ENCODE results near the gene PFDN4.
"Not testable (repeated sequence)": the region's sequence is repeated elsewhere in the genome, so short reads cannot be mapped to it uniquely, and the experiment has no call there.

The PFDN4 gene

GRCh38 chr20:54220722-54221121, 12.8 kb downstream of the PFDN4 start:
- DNase-seq (ENCODE audit: low spot score): no peak
- no peak for TF ChIP-seq CTCF (IDR thresholded peaks at IDR 0.05; ENCODE audit: extremely low read depth, missing control alignments)

GRCh38 chr20:54221353-54221752, 13.5 kb downstream of the PFDN4 start:
- no peak for DNase-seq (ENCODE audit: low spot score)
- TF ChIP-seq CTCF (IDR thresholded peaks at IDR 0.05; ENCODE audit: extremely low read depth, missing control alignments): no peak

- TF ChIP-seq CTCF (IDR thresholded peaks at IDR 0.05; ENCODE audit: extremely low read depth, missing control alignments): no peak
- DNase-seq (ENCODE audit: low spot score): no peak
Measured at GRCh38 chr20:54221996-54222890, 14.4 kb downstream of the PFDN4 start.

- TF ChIP-seq CTCF (IDR thresholded peaks at IDR 0.05; ENCODE audit: extremely low read depth, missing control alignments): no peak
- DNase-seq (ENCODE audit: low spot score): no peak
Measured at GRCh38 chr20:54223285-54223684, 15.4 kb downstream of the PFDN4 start.

- DNase-seq (ENCODE audit: low spot score): no peak
Measured at GRCh38 chr20:54223751-54224150, 15.9 kb downstream of the PFDN4 start.

GRCh38 chr20:54224642-54225041, 16.8 kb downstream of the PFDN4 start:
- not testable (repeated sequence) for DNase-seq (ENCODE audit: low spot score)

More at GRCh38 chr20:54223751-54224150, 15.9 kb downstream of the PFDN4 start:
- no peak for TF ChIP-seq CTCF (IDR thresholded peaks at IDR 0.05; ENCODE audit: extremely low read depth, missing control alignments)

GRCh38 chr20:54227241-54227640, 19.4 kb downstream of the PFDN4 start:
- DNase-seq (ENCODE audit: low spot score): no peak
- TF ChIP-seq CTCF (IDR thresholded peaks at IDR 0.05; ENCODE audit: extremely low read depth, missing control alignments): no peak

GRCh38 chr20:54227751-54228150, 19.9 kb downstream of the PFDN4 start:
- no peak for DNase-seq (ENCODE audit: low spot score)
- no peak for TF ChIP-seq CTCF (IDR thresholded peaks at IDR 0.05; ENCODE audit: extremely low read depth, missing control alignments)
